GM21526 (cell line): ENCODE results near the gene TPSB2.

ENCODE experiments used
- ATAC-seq: cut with Tn5 transposase; IDR thresholded peaks from one replicate; pipeline ENCODE4 v1.9.1; 2021; ENCODE audit warnings: moderate library complexity; ENCODE audit not compliant: unreplicated experiment, low FRiP score

TPSB2 gene

DNA sequence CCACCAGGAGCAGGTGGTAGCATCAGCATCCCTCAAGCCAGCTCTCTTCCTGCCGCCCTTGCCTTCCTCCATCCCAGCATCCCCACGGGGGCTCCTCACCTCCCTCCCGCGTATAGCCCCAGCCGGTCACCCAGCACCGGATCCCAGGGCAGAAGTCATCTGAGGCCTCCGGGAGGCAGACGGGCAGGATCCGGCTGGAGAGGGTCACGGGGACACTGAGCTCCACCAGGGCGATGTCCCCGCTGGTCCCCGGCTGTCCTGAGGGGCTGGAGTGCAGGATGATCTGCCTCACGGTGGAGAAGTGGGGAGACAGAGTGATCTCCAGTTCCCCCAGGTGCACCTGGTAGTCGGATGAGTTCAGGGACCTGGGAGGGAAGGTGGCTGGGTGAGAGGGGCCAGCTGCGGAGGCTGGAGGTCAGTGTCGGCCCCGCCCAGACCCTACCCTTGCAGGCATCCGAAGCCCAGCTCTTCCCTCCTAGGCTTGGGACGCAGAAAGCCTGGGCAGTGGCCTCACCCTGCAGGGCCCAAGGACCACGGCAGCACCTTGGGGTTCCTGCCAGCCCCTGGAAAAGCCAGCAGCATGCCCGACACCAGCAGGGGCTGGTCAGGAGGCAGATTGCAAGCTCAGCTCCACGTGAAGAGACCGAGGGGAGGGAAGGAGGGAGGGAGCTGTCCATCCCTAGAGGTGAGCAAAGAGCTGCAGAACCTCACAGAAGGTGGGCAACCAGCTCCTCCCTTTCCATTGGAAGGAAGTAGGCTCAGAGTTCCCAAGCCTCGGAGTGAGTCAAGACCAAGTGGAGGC lies 7.2 kb downstream of the TPSB2 start:
- no peak for ATAC-seq

DNA sequence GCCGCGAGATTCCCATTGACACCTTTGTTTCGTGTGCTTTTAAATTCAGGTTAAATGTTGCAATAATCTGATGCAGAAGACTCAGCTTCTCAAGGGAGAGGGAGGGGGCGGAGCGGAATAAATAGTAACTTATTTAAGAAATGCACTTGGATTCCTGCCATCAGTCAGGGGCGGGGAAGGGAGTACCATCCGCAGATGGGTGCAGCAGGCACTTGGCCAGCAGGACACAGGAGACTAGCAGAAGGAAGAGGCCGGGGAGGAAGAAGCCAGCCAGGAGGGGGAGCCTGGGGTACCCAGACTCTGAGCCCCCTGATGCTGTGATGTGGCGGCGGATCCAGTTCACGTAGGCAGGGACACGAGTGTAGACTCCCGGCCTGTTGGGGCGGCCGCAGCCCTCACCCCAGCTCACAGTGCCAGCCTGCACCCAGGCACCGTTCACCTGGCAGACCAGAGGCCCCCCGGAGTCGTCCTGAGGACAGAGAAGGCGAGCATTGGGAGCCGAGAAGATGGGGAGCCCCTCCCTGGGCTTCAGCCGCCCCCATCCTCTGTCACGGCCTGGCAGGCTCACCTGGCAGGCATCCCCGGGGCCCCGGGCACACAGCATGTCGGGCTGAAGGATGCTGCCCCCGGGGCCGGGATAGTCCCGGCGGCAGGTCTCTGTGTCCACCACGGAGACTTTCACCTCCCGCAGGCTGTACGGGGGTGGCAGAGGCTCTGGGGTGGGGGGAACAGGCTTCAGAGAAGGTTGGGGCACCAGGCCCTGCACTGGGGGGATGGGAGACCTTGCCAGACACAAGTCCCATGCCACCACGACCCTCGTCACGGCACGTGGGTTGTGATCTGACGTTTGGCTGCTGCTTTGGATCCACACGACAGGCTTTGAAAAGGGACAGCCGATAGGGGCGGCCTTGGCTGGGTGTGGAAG lies 8.1 kb downstream of the TPSB2 start:
- no peak for ATAC-seq

DNA sequence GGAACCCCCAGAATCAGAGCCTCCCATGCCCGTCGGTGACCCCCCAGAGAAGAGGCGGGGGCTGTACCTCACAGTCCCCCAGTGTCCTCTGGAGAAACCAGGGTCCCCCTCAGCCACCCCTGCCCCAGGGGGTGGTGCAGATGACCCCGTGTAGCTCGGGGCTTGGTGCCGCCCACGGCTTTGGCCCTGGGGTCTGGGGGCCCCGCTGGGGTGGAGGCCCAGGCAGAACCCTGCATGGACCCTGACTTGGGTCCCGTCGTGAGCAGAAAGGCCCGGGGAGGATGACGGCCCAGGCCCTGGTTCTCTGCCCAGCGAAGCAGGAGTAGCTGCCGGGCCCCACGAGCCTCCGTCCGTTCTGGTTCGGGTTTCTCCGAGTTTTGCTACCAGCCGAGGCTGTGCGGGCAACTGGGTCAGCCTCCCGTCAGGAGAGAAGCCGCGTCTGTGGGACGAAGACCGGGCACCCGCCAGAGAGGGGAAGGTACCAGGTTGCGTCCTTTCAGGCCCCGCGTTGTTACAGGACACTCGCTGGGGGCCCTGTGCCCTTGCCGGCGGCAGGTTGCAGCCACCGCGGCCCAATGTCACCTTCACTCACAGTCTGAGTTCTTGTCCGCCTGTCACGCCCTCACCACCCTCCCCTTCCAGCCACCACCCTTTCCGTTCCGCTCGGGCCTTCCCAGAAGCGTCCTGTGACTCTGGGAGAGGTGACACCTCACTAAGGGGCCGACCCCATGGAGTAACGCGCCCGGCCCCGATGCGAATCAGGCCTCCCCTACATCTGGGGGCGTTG lies 8.9 kb downstream of the TPSB2 start:
- no peak for ATAC-seq

DNA sequence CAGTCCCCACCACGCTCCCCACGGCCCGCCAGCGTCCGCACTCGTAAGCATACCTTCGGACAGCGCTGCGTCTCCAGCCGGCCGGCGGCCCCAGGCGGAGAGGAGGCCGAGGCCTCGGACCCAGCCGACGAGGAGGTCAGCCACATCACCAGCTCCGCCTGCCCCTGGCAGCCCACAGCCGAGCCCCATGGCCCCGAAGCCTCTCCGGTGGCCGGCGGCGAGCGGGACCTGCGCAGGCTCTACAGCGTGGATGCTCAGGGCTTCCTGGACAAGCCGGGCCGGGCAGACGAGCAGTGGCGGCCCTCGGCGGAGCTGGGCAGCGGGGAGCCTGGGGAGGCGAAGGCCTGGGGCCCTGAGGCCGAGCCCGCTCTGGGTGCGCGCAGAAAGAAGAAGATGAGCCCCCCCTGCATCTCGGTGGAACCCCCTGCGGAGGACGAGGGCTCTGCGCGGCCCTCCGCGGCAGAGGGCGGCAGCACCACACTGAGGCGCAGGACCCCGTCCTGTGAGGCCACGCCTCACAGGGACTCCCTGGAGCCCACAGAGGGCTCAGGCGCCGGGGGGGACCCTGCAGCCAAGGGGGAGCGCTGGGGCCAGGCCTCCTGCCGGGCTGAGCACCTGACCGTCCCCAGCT lies 9.8 kb downstream of the TPSB2 start:
- no peak for ATAC-seq

DNA sequence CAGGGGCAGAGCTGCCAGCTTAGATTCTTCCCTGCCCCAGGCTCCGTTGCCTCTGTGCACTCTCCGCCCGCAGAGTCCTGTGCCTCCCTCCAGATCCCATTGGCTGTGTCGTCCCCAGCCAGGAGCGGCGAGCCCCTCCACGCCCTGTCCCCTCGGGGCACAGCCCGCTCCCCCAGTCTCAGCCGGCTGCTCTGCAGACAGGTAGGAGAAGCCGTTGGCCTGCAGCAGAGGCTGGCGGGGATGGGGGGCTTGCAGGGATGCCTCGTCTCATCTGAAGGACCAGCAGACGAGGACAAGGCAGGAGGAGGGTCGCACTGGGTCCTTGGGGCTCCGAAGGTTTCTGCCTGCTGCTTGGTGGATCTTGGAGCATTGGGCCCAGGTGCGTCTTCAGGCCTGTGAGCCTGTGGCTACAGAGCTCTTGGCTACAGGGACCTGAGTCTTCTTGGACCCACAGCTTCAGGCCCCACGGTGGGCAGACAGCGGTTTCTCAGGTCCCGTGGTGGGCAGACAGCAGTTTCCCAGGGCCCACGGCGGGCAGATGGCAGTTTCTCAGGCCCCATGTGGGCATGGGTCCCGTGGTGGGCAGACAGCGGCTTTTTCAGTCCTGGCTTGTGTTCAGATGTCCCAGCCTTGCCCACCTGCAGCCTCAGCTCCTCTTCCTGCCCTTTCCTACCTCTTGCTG lies 10.9 kb downstream of the TPSB2 start:
- no peak for ATAC-seq

DNA sequence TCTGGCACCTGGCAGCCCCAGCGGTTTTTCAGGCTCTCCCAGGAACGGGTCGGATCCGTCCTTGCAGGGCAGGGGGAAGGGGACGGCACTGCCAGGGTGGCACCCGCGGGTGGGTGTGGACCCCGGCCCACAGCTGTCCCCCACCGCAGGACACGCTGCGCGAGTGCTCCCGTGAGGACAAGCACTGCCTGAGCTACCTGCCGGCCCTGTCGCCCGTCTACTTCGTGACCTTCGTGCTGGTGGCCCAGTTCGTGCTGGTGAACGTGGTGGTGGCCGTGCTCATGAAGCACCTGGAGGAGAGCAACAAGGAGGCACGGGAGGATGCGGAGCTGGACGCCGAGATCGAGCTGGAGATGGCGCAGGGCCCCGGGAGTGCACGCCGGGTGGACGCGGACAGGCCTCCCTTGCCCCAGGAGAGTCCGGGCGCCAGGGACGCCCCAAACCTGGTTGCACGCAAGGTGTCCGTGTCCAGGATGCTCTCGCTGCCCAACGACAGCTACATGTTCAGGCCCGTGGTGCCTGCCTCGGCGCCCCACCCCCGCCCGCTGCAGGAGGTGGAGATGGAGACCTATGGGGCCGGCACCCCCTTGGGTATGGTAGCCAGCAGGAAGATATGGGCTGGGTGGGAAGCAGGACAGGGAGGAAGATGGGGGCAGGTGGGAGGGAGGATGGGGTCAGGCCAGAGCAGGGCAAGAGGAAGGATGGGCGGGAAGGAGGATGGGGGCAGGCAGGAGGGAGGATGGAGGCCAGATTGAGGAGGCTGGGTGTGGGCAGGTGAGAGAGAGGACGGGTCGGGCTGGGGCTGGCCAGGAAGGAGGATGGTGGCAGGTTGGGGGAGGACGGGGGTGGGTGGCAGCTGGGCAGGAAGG lies 11.7 kb downstream of the TPSB2 start:
- no peak for ATAC-seq

DNA sequence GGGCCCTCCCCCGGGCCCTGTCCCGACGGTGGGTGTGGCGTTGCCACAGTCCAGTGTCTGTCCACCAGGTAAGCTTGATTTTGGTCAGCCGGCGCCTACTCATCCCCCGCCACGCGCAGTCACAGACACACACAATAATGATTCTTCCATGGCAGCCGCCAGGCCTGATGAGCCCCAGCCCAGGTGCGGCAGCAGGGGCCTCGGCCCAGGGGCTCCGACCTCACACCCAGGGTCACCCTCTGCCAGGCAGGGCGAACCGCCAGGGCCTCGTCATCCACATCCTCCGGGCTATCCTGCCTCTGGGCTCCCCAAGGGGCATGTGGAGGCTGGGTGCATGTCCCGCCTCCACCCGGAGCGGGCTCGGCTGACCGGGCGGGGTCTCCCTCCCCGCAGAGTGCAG lies 12.5 kb downstream of the TPSB2 start:
- ATAC-seq = no peak

DNA sequence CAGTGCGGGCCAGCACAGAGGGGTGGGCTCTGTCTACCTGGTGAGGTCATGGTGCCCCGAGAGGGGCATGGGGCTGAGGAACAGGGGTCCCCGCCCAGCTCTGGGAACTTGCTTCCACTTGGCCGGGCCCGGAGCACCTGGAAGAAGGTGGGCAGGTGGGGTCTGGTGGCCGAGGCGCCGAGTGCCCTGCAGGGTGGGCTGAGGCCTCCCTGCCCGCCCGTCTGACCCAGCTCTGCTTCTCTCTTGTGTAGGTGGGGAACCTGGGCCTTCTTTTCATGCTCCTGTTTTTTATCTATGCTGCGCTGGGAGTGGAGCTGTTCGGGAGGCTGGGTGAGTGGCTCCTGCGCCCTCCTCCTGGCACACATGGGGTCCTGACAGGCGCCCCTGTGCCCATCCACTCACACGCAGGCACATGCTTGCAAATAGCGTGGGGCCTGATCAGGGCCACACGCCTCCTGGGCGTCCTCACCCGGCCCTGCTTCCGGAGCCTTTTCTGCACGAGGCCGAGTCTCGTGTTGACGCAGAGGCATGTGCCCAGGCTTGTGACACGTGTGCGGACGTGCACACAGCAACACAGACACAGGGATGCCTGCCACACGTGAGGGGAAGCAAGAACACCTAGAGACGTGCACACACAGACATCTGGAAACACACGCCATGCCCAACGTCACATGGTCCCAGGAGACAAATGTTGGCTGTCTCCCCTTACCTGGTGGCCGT lies 13.1 kb downstream of the TPSB2 start:
- ATAC-seq = no peak

DNA sequence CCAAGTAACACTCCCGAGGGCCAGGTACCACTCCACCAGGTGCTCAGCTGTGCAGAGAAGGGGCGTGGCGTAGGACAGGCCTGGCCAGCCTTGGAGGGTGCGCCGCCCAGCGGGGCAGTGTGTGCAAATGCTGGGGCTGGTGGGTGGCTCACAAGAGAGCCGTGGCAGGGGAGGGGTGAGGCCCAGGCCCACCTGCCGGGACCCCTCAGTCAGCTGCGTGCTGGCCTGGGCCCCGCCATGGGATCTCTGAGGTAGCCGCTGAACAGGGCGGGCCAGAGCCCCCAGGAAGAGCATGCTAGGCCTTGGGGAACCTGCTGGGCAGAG lies 13.7 kb downstream of the TPSB2 start:
- ATAC-seq = no peak

DNA sequence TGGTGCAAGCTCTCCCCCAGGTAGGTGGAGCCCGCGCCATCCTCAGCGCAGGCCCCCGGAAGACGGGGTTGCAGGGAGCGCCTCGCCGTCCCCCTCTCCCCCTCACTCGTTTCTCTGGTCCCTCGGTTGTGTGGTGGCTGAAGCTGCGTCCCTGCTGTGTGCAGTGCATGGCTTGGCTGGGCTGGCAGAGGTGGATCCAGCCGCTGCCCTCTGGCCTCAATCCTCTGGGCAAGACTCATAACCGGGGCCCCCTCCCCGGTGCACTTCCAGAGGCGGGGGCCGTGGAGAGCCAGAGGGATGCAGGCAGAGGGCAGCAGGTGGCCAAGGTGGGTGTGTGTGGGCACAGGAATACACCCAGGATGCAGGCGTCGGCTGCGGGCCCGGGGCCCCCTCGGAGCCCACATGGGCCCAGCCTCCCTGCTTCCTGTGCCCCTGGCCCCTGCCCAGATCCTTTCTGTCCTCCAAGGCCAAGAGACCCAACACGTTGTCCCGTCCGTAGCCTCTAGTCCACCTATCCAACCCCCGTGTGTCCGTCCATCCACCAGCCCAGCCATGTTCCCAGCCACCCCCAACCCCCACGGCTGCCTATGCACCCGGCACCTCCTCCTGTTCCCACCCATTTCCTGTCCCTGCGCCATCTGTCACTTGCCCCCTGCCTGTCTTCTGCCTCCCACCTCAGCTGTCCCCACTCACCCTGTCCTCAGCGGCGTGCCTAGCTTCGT lies 14.2 kb downstream of the TPSB2 start:
- ATAC-seq = no peak

DNA sequence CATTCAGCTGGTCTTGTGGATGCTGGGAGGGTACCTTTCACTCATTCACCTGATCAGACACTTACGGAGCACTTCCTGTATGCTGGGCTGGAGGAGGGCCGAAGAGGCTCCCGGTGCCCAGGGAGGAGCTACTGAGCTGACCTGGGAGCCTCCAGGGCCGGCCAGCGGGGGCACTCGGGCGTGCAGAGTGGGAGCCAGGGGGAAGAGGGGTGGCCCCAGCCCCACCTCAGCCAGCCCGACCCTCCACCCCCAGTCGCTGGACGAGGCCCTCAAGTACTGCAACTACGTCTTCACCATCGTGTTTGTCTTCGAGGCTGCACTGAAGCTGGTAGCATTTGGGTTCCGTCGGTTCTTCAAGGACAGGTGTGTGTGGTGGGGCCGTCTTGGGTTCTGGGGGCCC lies 15.3 kb downstream of the TPSB2 start:
- ATAC-seq = no peak

DNA sequence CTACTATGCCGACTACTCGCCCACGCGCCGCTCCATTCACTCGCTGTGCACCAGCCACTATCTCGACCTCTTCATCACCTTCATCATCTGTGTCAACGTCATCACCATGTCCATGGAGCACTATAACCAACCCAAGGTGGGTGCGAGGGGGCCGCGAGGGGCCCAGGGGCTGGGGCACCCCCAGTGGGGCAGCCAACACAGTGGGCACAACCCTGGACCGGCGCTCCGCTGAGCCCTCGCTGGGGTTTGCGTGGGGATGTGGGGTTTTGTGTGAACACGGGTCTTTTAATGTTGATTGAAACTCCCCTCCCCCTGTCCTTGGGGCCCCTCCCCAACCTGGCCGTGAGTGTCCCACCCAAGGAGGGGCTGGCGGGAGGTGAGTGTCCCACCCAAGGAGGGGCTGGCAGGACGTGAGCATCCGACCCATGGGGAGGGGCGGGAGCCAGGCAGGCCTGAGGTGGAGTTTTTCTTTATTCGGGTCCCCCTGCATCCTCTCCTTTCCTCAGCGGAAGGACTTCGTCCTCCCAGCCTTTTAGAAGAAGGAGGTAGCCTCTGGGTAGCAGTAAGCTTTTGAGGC lies 16.1 kb downstream of the TPSB2 start:
- ATAC-seq = no peak

DNA sequence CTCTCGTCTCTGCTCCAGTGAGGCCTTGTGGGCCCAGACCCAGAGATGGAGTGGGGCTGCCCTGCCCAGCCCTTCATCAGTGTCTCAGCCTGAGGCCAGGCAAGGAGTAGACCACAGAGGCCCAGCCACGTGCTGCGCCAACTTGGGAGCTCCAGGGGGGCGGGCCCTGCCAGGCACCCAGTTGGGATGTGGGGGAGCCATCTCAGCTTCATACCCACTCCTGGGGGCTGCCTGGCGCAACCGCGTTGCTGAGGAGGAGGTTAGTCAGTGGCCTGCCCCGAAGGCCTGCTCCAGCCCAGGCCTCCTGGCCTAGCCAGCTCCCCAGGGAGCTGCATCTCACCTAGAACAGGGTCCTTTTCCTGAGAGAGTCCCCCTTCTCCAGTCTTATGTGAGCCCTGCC lies 16.8 kb downstream of the TPSB2 start:
- ATAC-seq = no peak

DNA sequence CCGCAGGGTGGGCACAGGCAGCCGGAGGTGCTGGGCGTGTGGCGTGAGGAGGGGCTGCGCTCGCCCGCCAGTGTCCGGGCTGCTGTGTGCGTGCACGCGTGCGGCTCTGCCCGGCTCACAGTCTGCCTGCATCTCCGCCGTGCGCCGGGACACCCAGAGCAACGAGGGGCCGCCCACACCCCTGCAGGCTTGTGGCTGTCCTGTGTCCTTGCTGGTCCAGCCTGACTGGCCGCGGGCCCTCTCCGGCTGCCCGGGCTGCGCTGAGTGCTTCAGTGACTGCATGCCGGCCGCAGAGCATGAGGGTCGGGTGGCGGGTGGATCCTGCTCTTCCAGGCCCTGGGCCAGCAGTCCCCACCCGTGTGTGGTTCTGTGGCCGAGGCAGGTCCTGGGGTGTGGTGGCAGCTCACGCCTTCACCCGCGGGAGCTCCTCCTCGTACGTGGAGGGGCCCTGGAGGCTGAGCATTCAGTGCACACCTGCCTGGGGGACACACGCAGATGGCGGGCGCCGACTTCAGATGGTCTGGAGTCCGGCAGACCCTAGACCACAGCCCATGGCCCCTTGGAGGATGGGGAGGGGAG lies 17.3 kb downstream of the TPSB2 start:
- ATAC-seq = no peak

DNA sequence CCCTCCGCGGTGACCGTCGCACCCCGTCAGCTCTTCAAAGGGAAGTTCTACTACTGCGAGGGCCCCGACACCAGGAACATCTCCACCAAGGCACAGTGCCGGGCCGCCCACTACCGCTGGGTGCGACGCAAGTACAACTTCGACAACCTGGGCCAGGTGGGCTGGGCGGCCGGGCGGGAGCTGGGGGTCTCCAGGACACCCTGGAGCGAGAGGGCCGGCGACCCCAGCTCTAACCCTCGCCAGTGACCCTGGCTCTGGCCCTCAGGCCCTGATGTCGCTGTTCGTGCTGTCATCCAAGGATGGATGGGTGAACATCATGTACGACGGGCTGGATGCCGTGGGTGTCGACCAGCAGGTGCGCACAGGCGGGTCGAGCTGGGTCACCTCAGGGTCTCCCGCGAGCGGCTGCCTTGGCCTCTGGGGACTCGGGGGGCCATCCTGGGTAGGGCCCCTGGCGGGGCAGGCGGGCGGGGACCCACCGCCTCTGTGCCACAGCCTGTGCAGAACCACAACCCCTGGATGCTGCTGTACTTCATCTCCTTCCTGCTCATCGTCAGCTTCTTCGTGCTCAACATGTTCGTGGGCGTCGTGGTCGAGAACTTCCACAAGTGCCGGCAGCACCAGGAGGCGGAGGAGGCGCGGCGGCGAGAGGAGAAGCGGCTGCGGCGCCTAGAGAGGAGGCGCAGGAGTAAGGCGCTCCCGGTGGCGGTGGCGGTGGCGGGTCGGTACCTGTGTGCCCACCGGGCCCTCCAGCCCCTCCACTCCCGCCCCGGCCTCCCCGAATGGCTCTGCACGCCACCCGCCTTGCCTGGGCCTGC lies 18.3 kb downstream of the TPSB2 start:
- ATAC-seq = no peak

DNA sequence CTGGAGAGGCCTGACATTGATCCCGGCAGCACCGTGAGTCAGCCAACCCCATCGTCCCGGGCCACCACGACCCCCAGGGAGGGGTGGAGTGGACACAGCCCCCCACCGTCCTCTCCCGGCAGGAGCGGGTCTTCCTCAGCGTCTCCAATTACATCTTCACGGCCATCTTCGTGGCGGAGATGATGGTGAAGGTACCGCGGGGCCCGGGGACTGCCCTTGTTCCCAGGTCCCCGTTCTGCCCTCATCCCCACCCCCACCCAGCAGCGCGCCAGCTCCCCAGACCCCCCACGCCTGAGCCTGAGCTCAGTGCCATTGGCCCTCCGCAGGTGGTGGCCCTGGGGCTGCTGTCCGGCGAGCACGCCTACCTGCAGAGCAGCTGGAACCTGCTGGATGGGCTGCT lies 19.5 kb downstream of the TPSB2 start:
- ATAC-seq = no peak
